Measurements from ENCODE around the gene CTSL.

CTSL gene

DNA sequence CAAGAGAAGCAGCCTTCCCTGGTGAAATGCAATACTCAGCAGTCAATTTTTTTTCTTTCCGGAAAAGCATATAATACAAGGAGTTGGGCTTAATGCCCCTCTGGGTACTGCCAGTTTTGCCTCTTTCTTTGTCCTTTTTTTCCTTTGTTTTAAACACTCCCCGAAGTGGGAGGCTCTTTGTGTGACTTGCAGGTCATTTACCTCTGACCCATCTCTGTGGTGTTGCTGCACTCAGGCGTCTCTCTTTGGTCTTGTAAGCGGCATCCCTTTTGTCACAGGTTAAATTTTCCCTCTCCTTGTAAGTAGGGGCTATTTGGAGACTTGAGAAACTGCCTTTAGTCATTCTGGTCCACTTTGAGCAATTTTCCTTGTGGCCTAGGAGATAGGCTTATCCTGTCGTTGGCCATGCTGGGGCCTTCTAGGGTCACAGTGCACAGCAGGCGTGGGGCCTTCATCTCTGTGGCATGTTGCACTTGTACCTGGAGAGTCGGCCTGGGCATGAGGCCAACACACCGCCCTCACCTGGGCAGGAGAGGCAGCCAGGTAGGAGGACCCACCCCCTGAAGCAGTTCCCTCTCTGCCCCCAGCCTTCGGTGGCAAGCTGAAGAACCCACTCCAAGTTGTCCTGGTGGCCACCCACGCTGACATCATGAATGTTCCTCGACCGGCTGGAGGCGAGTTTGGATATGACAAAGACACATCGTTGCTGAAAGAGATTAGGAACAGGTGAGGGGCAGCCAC is 27.7 kb upstream of the CTSL start:
- TF ChIP-seq ZC3H10 (CRISPR knock-in tag; IDR thresholded peaks at IDR 0.05) (no peak), ZFP3 (CRISPR knock-in tag; IDR thresholded peaks at IDR 0.05) (no peak), ZNF70 (CRISPR knock-in tag; IDR thresholded peaks at IDR 0.05) (no peak), TSHZ2 (CRISPR knock-in tag; IDR thresholded peaks at IDR 0.05) (no peak), BACH2 (CRISPR knock-in tag; IDR thresholded peaks at IDR 0.05; ENCODE audit: borderline replicate concordance) (no peak), SNAI2 (CRISPR knock-in tag; IDR thresholded peaks at IDR 0.05) (no peak), OSR1 (CRISPR knock-in tag; IDR thresholded peaks at IDR 0.05) (no peak), PATZ1 (CRISPR knock-in tag; IDR thresholded peaks at IDR 0.05; ENCODE audit: borderline replicate concordance) (no peak), TOX (CRISPR knock-in tag; IDR thresholded peaks at IDR 0.05; ENCODE audit: borderline replicate concordance) (no peak), CSDC2 (CRISPR knock-in tag; IDR thresholded peaks at IDR 0.05) (no peak), ESRRG (CRISPR knock-in tag; IDR thresholded peaks at IDR 0.05) (no peak), RARB (CRISPR knock-in tag; IDR thresholded peaks at IDR 0.05) (no peak)
- TF ChIP-seq, protein P1, sequence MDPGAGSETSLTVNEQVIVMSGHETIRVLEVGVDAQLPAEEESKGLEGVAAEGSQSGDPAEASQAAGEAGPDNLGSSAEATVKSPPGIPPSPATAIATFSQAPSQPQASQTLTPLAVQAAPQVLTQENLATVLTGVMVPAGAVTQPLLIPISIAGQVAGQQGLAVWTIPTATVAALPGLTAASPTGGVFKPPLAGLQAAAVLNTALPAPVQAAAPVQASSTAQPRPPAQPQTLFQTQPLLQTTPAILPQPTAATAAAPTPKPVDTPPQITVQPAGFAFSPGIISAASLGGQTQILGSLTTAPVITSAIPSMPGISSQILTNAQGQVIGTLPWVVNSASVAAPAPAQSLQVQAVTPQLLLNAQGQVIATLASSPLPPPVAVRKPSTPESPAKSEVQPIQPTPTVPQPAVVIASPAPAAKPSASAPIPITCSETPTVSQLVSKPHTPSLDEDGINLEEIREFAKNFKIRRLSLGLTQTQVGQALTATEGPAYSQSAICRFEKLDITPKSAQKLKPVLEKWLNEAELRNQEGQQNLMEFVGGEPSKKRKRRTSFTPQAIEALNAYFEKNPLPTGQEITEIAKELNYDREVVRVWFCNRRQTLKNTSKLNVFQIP (CRISPR knock-in tag; IDR thresholded peaks at IDR 0.05; ENCODE audit: borderline replicate concordance, low read depth): no peak
- no peak for ATAC-seq

GRCh38 chr9:87699835-87700234 is 26.1 kb upstream of the CTSL start:
- TF ChIP-seq, protein P2, sequence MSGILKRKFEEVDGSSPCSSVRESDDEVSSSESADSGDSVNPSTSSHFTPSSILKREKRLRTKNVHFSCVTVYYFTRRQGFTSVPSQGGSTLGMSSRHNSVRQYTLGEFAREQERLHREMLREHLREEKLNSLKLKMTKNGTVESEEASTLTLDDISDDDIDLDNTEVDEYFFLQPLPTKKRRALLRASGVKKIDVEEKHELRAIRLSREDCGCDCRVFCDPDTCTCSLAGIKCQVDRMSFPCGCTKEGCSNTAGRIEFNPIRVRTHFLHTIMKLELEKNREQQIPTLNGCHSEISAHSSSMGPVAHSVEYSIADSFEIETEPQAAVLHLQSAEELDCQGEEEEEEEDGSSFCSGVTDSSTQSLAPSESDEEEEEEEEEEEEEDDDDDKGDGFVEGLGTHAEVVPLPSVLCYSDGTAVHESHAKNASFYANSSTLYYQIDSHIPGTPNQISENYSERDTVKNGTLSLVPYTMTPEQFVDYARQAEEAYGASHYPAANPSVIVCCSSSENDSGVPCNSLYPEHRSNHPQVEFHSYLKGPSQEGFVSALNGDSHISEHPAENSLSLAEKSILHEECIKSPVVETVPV (CRISPR knock-in tag; IDR thresholded peaks at IDR 0.05): no peak
- TF ChIP-seq, protein P1 (CRISPR knock-in tag; IDR thresholded peaks at IDR 0.05; ENCODE audit: borderline replicate concordance, low read depth): no peak
- TF ChIP-seq GLIS3 (CRISPR knock-in tag; IDR thresholded peaks at IDR 0.05) (no peak), OSR1 (CRISPR knock-in tag; IDR thresholded peaks at IDR 0.05) (no peak), ZNF8 (CRISPR knock-in tag; IDR thresholded peaks at IDR 0.05) (no peak), PATZ1 (CRISPR knock-in tag; IDR thresholded peaks at IDR 0.05; ENCODE audit: borderline replicate concordance) (no peak), RARB (CRISPR knock-in tag; IDR thresholded peaks at IDR 0.05) (no peak), ESRRG (CRISPR knock-in tag; IDR thresholded peaks at IDR 0.05) (no peak), ZFP3 (CRISPR knock-in tag; IDR thresholded peaks at IDR 0.05) (no peak), BACH2 (CRISPR knock-in tag; IDR thresholded peaks at IDR 0.05; ENCODE audit: borderline replicate concordance) (no peak), PPARA (CRISPR knock-in tag; IDR thresholded peaks at IDR 0.05; ENCODE audit: borderline replicate concordance) (no peak), TCF4 (CRISPR knock-in tag; IDR thresholded peaks at IDR 0.05; ENCODE audit: borderline replicate concordance) (no peak), TOX (CRISPR knock-in tag; IDR thresholded peaks at IDR 0.05; ENCODE audit: borderline replicate concordance) (no peak), SNAI2 (CRISPR knock-in tag; IDR thresholded peaks at IDR 0.05) (no peak), ZC3H10 (CRISPR knock-in tag; IDR thresholded peaks at IDR 0.05) (no peak), ZFP30 (CRISPR knock-in tag; IDR thresholded peaks at IDR 0.05) (no peak), ZNF565 (CRISPR knock-in tag; conservative IDR thresholded peaks at IDR 0.05; ENCODE audit: low read depth) (no peak)
- no peak for ATAC-seq
